Chondrocyte (in vitro differentiated cells): ENCODE data around the gene ABCF3. TPM values are rescaled to one million over a fixed set of nuclear protein-coding genes. Genes with fewer than 3 reads are reported as not detected.
A peak's percentile ranks its signal among the peaks of the same experiment; 100 is the strongest.

ENCODE experiments used
- DNase-seq: peaks from one replicate; pipeline ENCODE4 v3.0.0; 2021; ENCODE audit warnings: mixed read lengths, low spot score
- H3K27ac Mint-ChIP-seq: one replicate; pipeline ENCODE4 v1.8.0; 2021; ENCODE audit warnings: mild to moderate bottlenecking, moderate library complexity, mixed read lengths; ENCODE audit not compliant: unreplicated experiment
- H3K27me3 Mint-ChIP-seq: 2 replicates; pipeline ENCODE4 v1.8.0; 2021; ENCODE audit warnings: low read depth, mixed read lengths
- H3K36me3 Mint-ChIP-seq: 2 replicates; pipeline ENCODE4 v1.8.0; 2021; ENCODE audit warnings: low read depth, mixed read lengths
- H3K4me1 Mint-ChIP-seq: 2 replicates; pipeline ENCODE4 v1.8.0; 2021; ENCODE audit warnings: low read depth, mild to moderate bottlenecking, mixed read lengths
- H3K4me3 Mint-ChIP-seq: one replicate; pipeline ENCODE4 v1.8.0; 2021; ENCODE audit warnings: mild to moderate bottlenecking, moderate library complexity, mixed read lengths; ENCODE audit not compliant: unreplicated experiment
- H3K9me3 Mint-ChIP-seq: 2 replicates; pipeline ENCODE4 v1.8.0; 2021; ENCODE audit warnings: low read depth, mixed read lengths
- CTCF ChIP-seq: fragments of 200-600 bp; sonication (generic); IDR thresholded peaks from 2 replicates; pipeline ENCODE4 v1.5.0; 2021; ENCODE audit warnings: antibody characterized with exemption, mild to moderate bottlenecking, moderate library complexity
- long read RNA-seq: library from polyadenylated mRNA; stranded (forward); transcript quantifications from one replicate; pipeline ENCODE4 v2.0.0, GENCODE V29; 2021
- total RNA-seq: library from RNA; stranded (reverse); gene quantifications from 3 replicates; pipeline ENCODE4 v1.2.1, GENCODE V29; 2021

The ABCF3 gene
- 52.8 to 68.9 TPM (median 53.8 TPM) in 3 replicates for total RNA-seq
- long read RNA-seq, transcript ABCF3-203 (21 exons, 2,624 nt), result major isoform, 96 of 125 reads
- long read RNA-seq, partial matches to known transcripts, result 2 of 125 reads
- long read RNA-seq, other reads (novel, unspliced or antisense), result 27 of 125 reads

GRCh38 chr3:184186184-184186901 lies at the start of gene ABCF3:
TSS of gene ABCF3 (plus strand) at chr3:184186199. CDS start at chr3:184186208, 9 bp downstream.
- Mint-ChIP-seq H3K9me3 (no peaks in the 10 kb centered on the region), H3K4me1 (peaks cover 38% of the 10 kb centered on the region), H3K4me3 (peak within 1 kb of the TSS; percentile 95), H3K27me3 (no peaks in the 10 kb centered on the region), H3K27ac (peak within 1 kb of the TSS; percentile 99), H3K36me3 (peaks cover 45% of the 10 kb centered on the region)
- no peak for TF ChIP-seq CTCF
- DNase-seq, result peak; percentile 87

- no peak for DNase-seq
- Mint-ChIP-seq H3K4me3 (no peak overlapping the region), H3K27me3 (no peaks in the 10 kb centered on the region), H3K36me3 (peaks cover 23% of the 10 kb centered on the region), H3K9me3 (no peaks in the 10 kb centered on the region), H3K4me1 (peaks cover 24% of the 10 kb centered on the region), H3K27ac (no peak overlapping the region)
- no peak for TF ChIP-seq CTCF
Observed at GRCh38 chr3:184140436-184140835, 45.6 kb upstream of the ABCF3 start.

- Mint-ChIP-seq H3K27me3 (no peaks in the 10 kb centered on the region), H3K4me1 (peaks cover 6% of the 10 kb centered on the region), H3K4me3 (no peak overlapping the region), H3K9me3 (no peaks in the 10 kb centered on the region), H3K36me3 (peaks cover 23% of the 10 kb centered on the region), H3K27ac (no peak overlapping the region)
- no peak for DNase-seq
- TF ChIP-seq CTCF, result no peak
Observed at GRCh38 chr3:184142199-184142598, 43.8 kb upstream of the ABCF3 start.

- H3K36me3 Mint-ChIP-seq, result peaks cover 23% of the 10 kb centered on the region
- no peak overlapping the region for H3K27ac Mint-ChIP-seq
- no peaks in the 10 kb centered on the region for H3K9me3 Mint-ChIP-seq
- no peaks in the 10 kb centered on the region for H3K27me3 Mint-ChIP-seq
- TF ChIP-seq CTCF, result no peak
- H3K4me3 Mint-ChIP-seq, result no peak overlapping the region
- DNase-seq, result no peak
- H3K4me1 Mint-ChIP-seq, result no peaks in the 10 kb centered on the region
Observed at GRCh38 chr3:184143327-184143726, 42.7 kb upstream of the ABCF3 start.

- Mint-ChIP-seq H3K4me3 (no peak overlapping the region), H3K4me1 (peaks cover under 1% of the 10 kb centered on the region), H3K27ac (no peak overlapping the region), H3K27me3 (no peaks in the 10 kb centered on the region), H3K9me3 (no peaks in the 10 kb centered on the region), H3K36me3 (peaks cover 23% of the 10 kb centered on the region)
- TF ChIP-seq CTCF, result no peak
- DNase-seq, result no peak
Observed at GRCh38 chr3:184144505-184144904, 41.5 kb upstream of the ABCF3 start.
